A673 (cell line): ENCODE data around the gene PAOX. TPM values are rescaled to one million over a fixed set of nuclear protein-coding genes. Genes with fewer than 3 reads are reported as not detected.

Experiments
- BruUV-seq: library from RNA; stranded (reverse); fragments of 400-500 nt; replicated peaks from 2 replicates; lab custom pipeline; 2021; lab: Mats Ljungman, UMichigan
- CTCF ChIA-PET: fragments of 300-600 bp; sonication (Branson Sonifier 250); formaldehyde crosslinking; loops from one replicate; lab custom pipeline; 2022; ENCODE audit warnings: antibody characterized with exemption; lab: Charles Lee
- POLR2A ChIA-PET: fragments of 300-600 bp; sonication (Branson Sonifier 250); formaldehyde crosslinking; loops from one replicate; lab custom pipeline; 2022; ENCODE audit warnings: antibody characterized with exemption; ENCODE audit not compliant: low non-redundant PET; lab: Charles Lee
- DNase-seq: peaks from one replicate; pipeline ENCODE4 v3.0.0-alpha.2; 2015; ENCODE audit warnings: low spot score
- H3K27ac ChIP-seq: fragments of 200-600 bp; sonication (generic); 2 replicates; pipeline ENCODE4 v1.5.1; 2016; ENCODE audit warnings: mixed run types, low read depth, mild to moderate bottlenecking, mixed read lengths, antibody characterized with exemption, low read length; ENCODE audit not compliant: poor library complexity, severe bottlenecking
- H3K27me3 ChIP-seq: fragments of 200-600 bp; sonication (generic); replicated peaks from 2 replicates; pipeline ENCODE4 v1.6.1; 2017; ENCODE audit warnings: mixed run types, low read depth, mild to moderate bottlenecking, mixed read lengths, antibody characterized with exemption, low read length; ENCODE audit not compliant: insufficient read depth, poor library complexity
- H3K36me3 ChIP-seq: fragments of 200-600 bp; sonication (generic); 2 replicates; pipeline ENCODE4 v1.6.1; 2016; ENCODE audit warnings: mixed run types, mild to moderate bottlenecking, mixed read lengths, antibody characterized with exemption, low read length; ENCODE audit not compliant: insufficient read depth, poor library complexity, severe bottlenecking
- H3K4me1 ChIP-seq: fragments of 200-600 bp; sonication (generic); 2 replicates; pipeline ENCODE4 v1.6.1; 2017; ENCODE audit warnings: mixed run types, mild to moderate bottlenecking, mixed read lengths, antibody characterized with exemption, low read length; ENCODE audit not compliant: insufficient read depth, poor library complexity, severe bottlenecking
- H3K4me3 ChIP-seq: fragments of 200-600 bp; sonication (generic); 2 replicates; pipeline ENCODE4 v1.5.1; 2016; ENCODE audit warnings: low read depth, mixed run types, mild to moderate bottlenecking, mixed read lengths, low read length; ENCODE audit not compliant: poor library complexity, severe bottlenecking
- H3K9me3 ChIP-seq: fragments of 200-600 bp; sonication (generic); 2 replicates; pipeline ENCODE4 v1.6.1; 2016; ENCODE audit warnings: mixed run types, low read depth, mild to moderate bottlenecking, mixed read lengths, antibody characterized with exemption, low read length; ENCODE audit not compliant: poor library complexity, severe bottlenecking
- CTCF ChIP-seq: fragments of 300-800, 200-600 bp; sonication (generic); conservative IDR thresholded peaks from 2 replicates; pipeline ENCODE4 v1.5.1; 2017; ENCODE audit warnings: low read depth, mild to moderate bottlenecking, antibody characterized with exemption, low read length, moderate library complexity, mixed read lengths
- EZH2 ChIP-seq: fragments of 200-600 bp; sonication (generic); IDR thresholded peaks from 2 replicates; pipeline ENCODE4 v1.6.1; 2017; ENCODE audit warnings: borderline replicate concordance, low read depth, mild to moderate bottlenecking, mixed read lengths, antibody characterized with exemption, low read length; ENCODE audit not compliant: poor library complexity, severe bottlenecking
- intact Hi-C: fragments of 100-400 bp; cut with micrococcal nuclease; formaldehyde crosslinking; loops from one replicate; pipeline ENCODE4 v1.10.0; 2022; ENCODE audit not compliant: unreplicated experiment
- total RNA-seq: library from RNA; stranded (reverse); gene quantifications from 2 replicates; pipeline ENCODE4 v1.2.3, GENCODE V29; 2021

The PAOX gene
- total RNA-seq, 1 experiment from 2014 or later, result 0.92 TPM

GRCh38 chr10:133355266-133355665 lies 23.8 kb upstream of the PAOX start:
- no peak for DNase-seq
- intact Hi-C loops, result no loop called here
- TF ChIP-seq CTCF, result no peak
- TF ChIP-seq EZH2, result no peak
- Histone ChIP-seq H3K4me1 (no peaks in the 10 kb centered on the region), H3K9me3 (no peaks in the 10 kb centered on the region), H3K36me3 (no peaks in the 10 kb centered on the region), H3K4me3 (no peak overlapping the region), H3K27ac (no peak overlapping the region), H3K27me3 (no peaks in the 10 kb centered on the region)
- no TSS peak for BruUV-seq
- ChIA-PET POLR2A (no interaction called here), CTCF (no interaction called here)

- no TSS peak for BruUV-seq
These were observed 23.1 kb upstream of the PAOX start for GRCh38 chr10:133355991-133356390.

GRCh38 chr10:133356549-133357284 lies 22.3 kb upstream of the PAOX start:
- ChIA-PET POLR2A (no interaction called here), CTCF (no interaction called here)
- DNase-seq, result no peak
- H3K4me3 ChIP-seq, result peak overlapping the region; percentile 85
- intact Hi-C loops, result no loop called here
- TF ChIP-seq CTCF (no peak), EZH2 (no peak)
- H3K9me3 ChIP-seq, result no peaks in the 10 kb centered on the region
- no peaks in the 10 kb centered on the region for H3K36me3 ChIP-seq
- no peaks in the 10 kb centered on the region for H3K27me3 ChIP-seq
- BruUV-seq, result TSS peak; percentile 27
- peak overlapping the region; percentile 86 for H3K27ac ChIP-seq
- no peaks in the 10 kb centered on the region for H3K4me1 ChIP-seq

More at GRCh38 chr10:133355991-133356390, 23.1 kb upstream of the PAOX start:
- Histone ChIP-seq H3K4me3 (no peak overlapping the region), H3K27ac (no peak overlapping the region), H3K27me3 (no peaks in the 10 kb centered on the region), H3K9me3 (no peaks in the 10 kb centered on the region), H3K36me3 (no peaks in the 10 kb centered on the region), H3K4me1 (no peaks in the 10 kb centered on the region)
- intact Hi-C loops, result no loop called here
- no peak for TF ChIP-seq CTCF
- TF ChIP-seq EZH2, result no peak
- CTCF ChIA-PET, result no interaction called here
- POLR2A ChIA-PET, result no interaction called here
- DNase-seq, result no peak
